SJCRH30 (cell line): Measurements from ENCODE around the gene LATS2. TPM values are rescaled to one million over a fixed set of nuclear protein-coding genes. Genes with fewer than 3 reads are reported as not detected.
"Not testable (repeated sequence)": the region's sequence is repeated elsewhere in the genome, so short reads cannot be mapped to it uniquely, and the experiment has no call there.

Experiments used
- DNase-seq, 2 experiments: peaks; one replicate each; pipeline ENCODE4 v3.0.0-alpha.2; 2015 to 2020
- H3K27ac ChIP-seq: fragments of 250-450 bp; sonication (Bioruptor Pico); 2 replicates; pipeline ENCODE4 v1.5.1; 2020; ENCODE audit warnings: mild to moderate bottlenecking, moderate library complexity
- H3K27me3 ChIP-seq: fragments of 250-450 bp; sonication (Bioruptor Pico); 2 replicates; pipeline ENCODE4 v1.5.1; 2020; ENCODE audit warnings: mild to moderate bottlenecking, moderate library complexity
- H3K36me3 ChIP-seq: fragments of 250-450 bp; sonication (Bioruptor Pico); 2 replicates; pipeline ENCODE4 v1.5.1; 2020; ENCODE audit warnings: mild to moderate bottlenecking, moderate library complexity
- H3K4me1 ChIP-seq: fragments of 250-450 bp; sonication (Bioruptor Pico); 2 replicates; pipeline ENCODE4 v1.5.1; 2020; ENCODE audit warnings: mild to moderate bottlenecking, moderate library complexity
- H3K4me3 ChIP-seq: fragments of 250-450 bp; sonication (Bioruptor Pico); 2 replicates; pipeline ENCODE4 v1.5.1; 2020; ENCODE audit warnings: mild to moderate bottlenecking, moderate library complexity
- H3K9me3 ChIP-seq: fragments of 250-450 bp; sonication (Bioruptor Pico); replicated peaks from 2 replicates; pipeline ENCODE4 v1.5.1; 2020; ENCODE audit warnings: mild to moderate bottlenecking, moderate library complexity
- total RNA-seq: library from RNA; depleted of rRNA; stranded (reverse); fragments of >200 nt; shearing (Covaris generic); gene quantifications from 2 replicates; pipeline ENCODE4 v1.2.3, GENCODE V29; 2014

LATS2 gene
- total RNA-seq, 1 experiment from 2014 or later = 14.9 TPM

DNA sequence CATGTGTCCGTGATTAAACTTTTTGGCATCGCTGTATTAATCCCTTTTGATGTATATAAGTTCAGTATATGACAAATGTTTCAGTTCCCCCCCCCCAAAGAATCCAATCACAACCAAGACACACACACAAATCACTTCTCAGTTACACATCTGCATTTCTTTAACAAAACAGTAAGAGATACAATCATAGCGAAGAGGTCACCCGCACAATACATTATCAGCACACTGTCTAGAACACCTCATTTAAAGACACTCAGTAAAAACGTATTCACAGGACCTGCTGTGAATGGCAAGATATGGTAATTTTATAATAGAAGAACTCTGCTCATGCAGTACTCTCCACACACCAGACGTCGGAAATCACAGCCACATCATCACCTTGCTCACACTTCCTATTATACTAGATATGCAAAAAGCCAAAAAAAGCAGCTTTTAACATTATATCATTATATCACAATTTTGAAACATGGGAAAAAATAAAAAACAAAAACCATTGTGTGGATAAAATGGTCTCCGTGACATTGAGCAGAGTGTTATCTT lies 87.4 kb downstream of the LATS2 start:
- H3K27ac ChIP-seq = no peak overlapping the region
- no peak for DNase-seq
- no peaks in the 10 kb centered on the region for H3K9me3 ChIP-seq
- no peaks in the 10 kb centered on the region for H3K27me3 ChIP-seq
- H3K4me1 ChIP-seq = no peaks in the 10 kb centered on the region
- H3K36me3 ChIP-seq = peaks cover 25% of the 10 kb centered on the region
- H3K4me3 ChIP-seq = no peak overlapping the region

GRCh38 chr13:20972731-20973130 lies 88.7 kb downstream of the LATS2 start:
- no peaks in the 10 kb centered on the region for H3K27me3 ChIP-seq
- no peak for DNase-seq
- no peak overlapping the region for H3K27ac ChIP-seq
- no peaks in the 10 kb centered on the region for H3K9me3 ChIP-seq
- H3K36me3 ChIP-seq = peaks cover 25% of the 10 kb centered on the region
- H3K4me3 ChIP-seq = no peak overlapping the region
- H3K4me1 ChIP-seq = no peaks in the 10 kb centered on the region

DNA sequence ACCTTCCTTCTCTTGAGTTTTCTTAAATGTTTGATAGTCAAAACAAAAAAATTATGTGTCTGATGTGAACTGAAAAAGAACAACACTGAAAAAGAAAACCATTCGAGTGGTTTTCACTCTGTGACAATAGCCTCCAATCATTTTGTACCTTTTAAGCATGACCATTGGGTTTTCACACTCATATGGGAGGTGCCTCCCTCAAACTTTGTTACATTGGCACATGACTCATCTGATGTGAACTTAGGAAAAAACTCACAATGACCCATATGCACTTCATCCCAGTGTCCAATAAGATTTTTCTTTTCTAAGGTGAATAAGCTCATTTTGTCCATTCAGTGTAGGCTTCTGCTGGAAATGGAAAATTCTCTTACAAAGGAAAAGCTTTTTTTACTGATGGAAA lies 92.2 kb downstream of the LATS2 start:
- H3K27ac ChIP-seq = no peak overlapping the region
- H3K27me3 ChIP-seq = no peaks in the 10 kb centered on the region
- no peak overlapping the region for H3K4me3 ChIP-seq
- H3K9me3 ChIP-seq = no peaks in the 10 kb centered on the region
- no peaks in the 10 kb centered on the region for H3K4me1 ChIP-seq
- H3K36me3 ChIP-seq = peaks cover 7% of the 10 kb centered on the region
- DNase-seq = no peak

DNA sequence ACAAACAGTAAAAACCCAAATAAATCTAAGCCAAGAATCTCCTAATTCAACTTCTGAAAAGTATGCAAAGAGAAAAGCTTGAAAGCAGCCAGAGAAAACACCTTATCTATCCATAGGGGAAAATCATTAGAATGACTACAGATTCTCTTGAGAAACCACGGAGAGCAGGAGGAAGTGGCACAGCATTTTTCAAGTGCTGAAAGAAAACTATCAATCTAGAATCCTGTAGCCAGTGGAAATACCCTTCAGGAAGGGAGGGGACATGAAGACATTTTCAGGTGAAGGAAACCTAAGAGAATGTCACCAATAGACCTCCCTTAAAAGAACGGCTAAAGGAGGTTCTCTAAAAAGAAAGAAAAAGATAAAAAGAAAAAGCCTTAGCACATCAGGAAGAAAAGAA lies 92.6 kb downstream of the LATS2 start:
- Histone ChIP-seq H3K9me3 (no peaks in the 10 kb centered on the region), H3K36me3 (peaks cover 4% of the 10 kb centered on the region; the same call in 1 of the 2 replicates), H3K4me1 (no peaks in the 10 kb centered on the region), H3K27ac (no peak overlapping the region), H3K27me3 (no peaks in the 10 kb centered on the region), H3K4me3 (no peak overlapping the region)
- no peak for DNase-seq

DNA sequence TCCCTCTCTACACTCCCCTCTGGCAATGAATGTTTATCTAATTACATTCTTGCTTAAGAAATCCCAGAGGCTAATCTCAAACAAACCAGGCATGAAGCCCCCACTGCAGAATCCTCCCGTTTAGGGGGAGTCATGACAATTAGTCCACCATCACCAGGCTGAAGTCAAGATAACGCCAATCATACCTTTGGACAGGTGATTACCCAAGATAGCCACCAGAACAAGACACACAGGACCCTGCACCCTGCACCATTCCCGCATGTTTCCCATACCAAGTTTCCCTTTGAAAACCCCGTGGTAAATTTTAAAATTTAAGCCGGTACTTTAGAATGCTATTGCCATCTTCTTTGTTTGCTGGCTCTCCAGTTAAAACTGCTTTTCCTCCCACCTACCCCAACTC lies 94.0 kb downstream of the LATS2 start:
- DNase-seq = no peak
- H3K4me3 ChIP-seq = no peak overlapping the region

DNA sequence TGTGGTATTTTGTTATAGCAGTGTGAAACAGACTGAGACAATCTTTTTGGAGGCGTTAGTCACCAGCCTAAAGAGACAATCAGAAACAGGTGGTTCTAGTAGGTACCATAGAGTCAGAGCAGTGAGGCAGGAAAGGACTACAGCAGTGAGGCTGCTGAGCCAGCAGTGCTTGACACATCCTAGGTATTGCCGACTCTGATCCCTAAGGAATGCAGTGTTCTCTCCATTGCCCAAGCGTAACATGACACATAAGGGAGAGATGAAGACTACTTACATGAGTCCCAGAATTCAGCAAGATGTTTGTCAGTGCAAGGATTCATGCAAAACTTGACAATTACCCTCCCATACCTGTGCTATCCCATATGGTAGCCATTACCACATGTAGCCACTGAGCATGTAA lies 96.5 kb downstream of the LATS2 start:
- no peak overlapping the region for H3K4me3 ChIP-seq
- H3K4me1 ChIP-seq = peaks cover 7% of the 10 kb centered on the region; the same call in 1 of the 2 replicates
- no peaks in the 10 kb centered on the region for H3K36me3 ChIP-seq
- no peak for DNase-seq
- H3K27ac ChIP-seq = no peak overlapping the region
- H3K27me3 ChIP-seq = no peaks in the 10 kb centered on the region
- no peaks in the 10 kb centered on the region for H3K9me3 ChIP-seq

More for the DNA sequence above, 94.0 kb downstream of the LATS2 start:
- H3K36me3 ChIP-seq = no peaks in the 10 kb centered on the region
- H3K9me3 ChIP-seq = no peaks in the 10 kb centered on the region
- no peak overlapping the region for H3K27ac ChIP-seq
- H3K4me1 ChIP-seq = no peaks in the 10 kb centered on the region
- no peaks in the 10 kb centered on the region for H3K27me3 ChIP-seq

DNA sequence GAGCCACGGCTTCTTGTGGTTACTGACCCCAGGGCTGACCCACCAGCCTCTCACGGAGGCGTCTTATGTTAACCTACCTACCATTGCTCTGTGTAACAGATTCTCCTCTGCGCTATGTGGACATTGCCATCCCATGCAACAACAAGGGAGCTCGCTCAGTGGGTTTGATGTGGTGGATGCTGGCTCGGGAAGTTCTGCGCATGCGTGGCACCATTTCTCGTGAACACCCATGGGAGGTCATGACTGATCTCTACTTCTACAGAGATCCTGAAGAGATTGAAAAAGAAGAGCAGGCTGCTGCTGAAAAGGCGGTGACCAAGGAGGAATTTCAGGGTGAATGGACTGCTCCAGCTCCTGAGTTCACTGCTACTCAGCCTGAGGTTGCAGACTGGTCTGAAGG lies 99.7 kb downstream of the LATS2 start:
- H3K27me3 ChIP-seq, H3K4me1 ChIP-seq, H3K27ac ChIP-seq, H3K36me3 ChIP-seq, H3K9me3 ChIP-seq: not testable (repeated sequence)
- H3K4me3 ChIP-seq = peak overlapping the region; percentile 19; the same call in 1 of the 2 replicates
- peak; percentile 17 to 27 for DNase-seq

DNA sequence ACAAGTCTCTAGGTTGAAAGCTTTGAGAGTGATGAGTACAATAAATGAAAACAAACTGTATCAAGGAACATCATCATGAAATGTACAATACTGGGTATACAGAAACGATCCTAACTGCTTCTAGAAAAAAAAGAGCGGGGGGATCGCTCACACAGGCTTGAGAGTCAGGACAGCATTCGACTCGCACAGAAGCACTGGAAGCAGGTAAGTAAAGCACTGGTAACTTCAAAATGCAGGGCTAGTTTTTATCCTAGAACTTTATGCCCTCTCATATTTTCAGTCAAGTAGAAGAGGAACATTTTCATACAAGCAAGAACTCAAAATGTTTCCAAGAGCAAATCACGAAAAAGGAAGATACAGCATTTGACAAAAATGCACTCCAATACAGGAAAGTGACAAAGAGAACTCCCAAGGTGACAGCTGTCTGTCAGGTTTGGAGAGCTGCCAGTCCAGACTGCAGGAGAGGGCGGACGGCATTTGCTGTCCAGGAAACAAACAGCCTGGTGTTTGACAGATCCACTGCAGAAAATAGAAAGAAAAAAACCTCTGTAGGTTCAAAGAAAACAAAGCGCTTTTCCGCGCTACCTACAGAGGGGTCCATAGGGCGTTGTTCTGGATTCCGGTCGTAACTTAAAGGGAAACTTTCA lies 100.6 kb downstream of the LATS2 start:
- peak overlapping the region; percentile 17 for H3K4me3 ChIP-seq
- H3K36me3 ChIP-seq = no peaks in the 10 kb centered on the region
- H3K27me3 ChIP-seq = no peaks in the 10 kb centered on the region
- no peaks in the 10 kb centered on the region for H3K9me3 ChIP-seq
- DNase-seq = peak; percentile 20 to 36
- H3K4me1 ChIP-seq = peaks cover 7% of the 10 kb centered on the region; the same call in 1 of the 2 replicates
- H3K27ac ChIP-seq = no peak overlapping the region

DNA sequence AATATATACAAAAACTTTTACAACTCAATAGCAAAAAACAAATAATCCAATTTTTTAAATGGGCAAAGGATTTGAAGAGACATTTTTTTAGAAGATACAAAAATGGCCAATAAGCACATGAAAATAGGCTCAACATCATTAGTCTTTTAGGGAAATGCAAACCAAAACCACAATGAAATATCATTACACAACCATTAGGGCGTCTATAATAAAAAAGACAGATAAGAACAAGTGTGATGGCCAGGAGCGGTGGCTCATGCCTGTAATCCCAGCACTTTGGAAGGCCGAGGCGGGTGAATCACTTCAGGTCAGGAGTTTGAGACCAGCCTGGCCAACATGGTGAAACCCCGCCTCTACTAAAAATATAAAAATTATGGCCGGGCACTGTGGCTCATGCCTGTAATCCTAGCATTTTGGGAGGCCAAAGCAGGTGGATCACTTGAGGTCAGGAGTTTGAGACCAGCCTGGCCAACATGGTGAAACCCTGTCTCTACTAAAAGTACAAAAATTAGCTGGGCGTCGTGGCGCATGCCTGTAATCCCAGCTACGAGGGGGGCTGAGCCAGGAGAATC lies 104.3 kb downstream of the LATS2 start:
- not testable (repeated sequence) for H3K36me3 ChIP-seq, H3K4me3 ChIP-seq, H3K4me1 ChIP-seq, H3K9me3 ChIP-seq, H3K27me3 ChIP-seq, H3K27ac ChIP-seq, DNase-seq

- peaks cover 1% of the 10 kb centered on the region; the same call in 1 of the 2 replicates for H3K4me1 ChIP-seq
- H3K27ac ChIP-seq = no peak overlapping the region
- H3K4me3 ChIP-seq = no peak overlapping the region
- H3K9me3 ChIP-seq = no peaks in the 10 kb centered on the region
- no peak for DNase-seq
- H3K36me3 ChIP-seq = no peaks in the 10 kb centered on the region
- H3K27me3 ChIP-seq = no peaks in the 10 kb centered on the region
These were observed 105.9 kb downstream of the LATS2 start for GRCh38 chr13:20955496-20955895.

GRCh38 chr13:20953245-20953931 lies 108.0 kb downstream of the LATS2 start:
- no peak for DNase-seq
- H3K27ac ChIP-seq = no peak overlapping the region
- no peaks in the 10 kb centered on the region for H3K36me3 ChIP-seq
- H3K4me3 ChIP-seq = no peak overlapping the region
- no peaks in the 10 kb centered on the region for H3K27me3 ChIP-seq
- no peaks in the 10 kb centered on the region for H3K4me1 ChIP-seq
- no peaks in the 10 kb centered on the region for H3K9me3 ChIP-seq

- DNase-seq = no peak
- Histone ChIP-seq H3K27me3 (no peaks in the 10 kb centered on the region), H3K27ac (no peak overlapping the region), H3K36me3 (no peaks in the 10 kb centered on the region), H3K4me1 (no peaks in the 10 kb centered on the region), H3K4me3 (no peak overlapping the region), H3K9me3 (no peaks in the 10 kb centered on the region)
These were observed 108.5 kb downstream of the LATS2 start for GRCh38 chr13:20952838-20953237.

DNA sequence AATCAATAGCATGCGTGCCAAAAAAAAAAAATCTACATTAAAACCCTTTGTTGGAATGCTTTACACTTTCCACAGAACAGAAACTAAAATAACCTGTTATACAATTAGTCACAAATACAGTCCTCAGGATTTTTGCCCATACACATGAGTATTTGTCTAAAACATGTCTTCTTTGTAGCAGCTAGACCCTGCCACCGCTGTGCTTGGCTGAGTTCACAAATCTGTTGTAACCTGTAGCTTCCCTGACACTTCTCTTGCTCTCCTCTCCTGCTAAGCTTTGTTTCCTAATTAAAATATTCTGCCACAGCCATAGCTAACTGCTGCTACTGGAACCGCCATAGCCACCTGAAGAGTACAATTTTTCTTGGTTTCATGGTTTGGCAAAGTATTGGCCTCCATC lies 113.4 kb downstream of the LATS2 start:
- H3K4me3 ChIP-seq, H3K27ac ChIP-seq, H3K27me3 ChIP-seq, DNase-seq, H3K4me1 ChIP-seq, H3K9me3 ChIP-seq, H3K36me3 ChIP-seq: not testable (repeated sequence)

DNA sequence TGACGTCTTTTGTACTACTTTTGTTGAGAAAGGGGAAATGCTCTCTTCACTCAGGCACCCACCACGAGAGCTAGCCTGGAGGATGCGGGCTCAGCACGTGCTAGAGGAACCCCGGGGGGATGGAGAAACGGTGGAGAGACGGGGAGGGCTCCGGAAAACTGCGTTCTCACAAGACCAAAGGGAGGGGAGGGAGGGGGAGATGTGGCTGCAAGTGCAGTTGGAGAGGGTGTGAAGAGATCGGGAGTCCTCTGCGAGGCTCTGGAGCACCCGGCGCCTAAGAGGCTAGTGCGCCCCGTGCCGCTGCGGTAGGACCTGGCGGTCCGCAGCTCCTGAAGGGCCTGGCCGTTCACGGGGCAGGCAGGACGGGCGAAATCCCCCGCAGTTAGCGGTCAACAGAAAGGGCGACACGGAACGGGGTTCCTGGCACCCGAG lies 115.4 kb downstream of the LATS2 start:
- Histone ChIP-seq H3K4me3 (no peak overlapping the region), H3K27me3 (no peaks in the 10 kb centered on the region), H3K27ac (no peak overlapping the region), H3K9me3 (no peaks in the 10 kb centered on the region), H3K4me1 (no peaks in the 10 kb centered on the region), H3K36me3 (no peaks in the 10 kb centered on the region)
- no peak for DNase-seq

GRCh38 chr13:20942938-20943559 lies 118.3 kb downstream of the LATS2 start:
- Histone ChIP-seq H3K9me3 (no peaks in the 10 kb centered on the region), H3K36me3 (no peaks in the 10 kb centered on the region), H3K4me3 (no peak overlapping the region), H3K4me1 (no peaks in the 10 kb centered on the region), H3K27me3 (no peaks in the 10 kb centered on the region; the same call in 1 of the 2 replicates), H3K27ac (no peak overlapping the region)
- DNase-seq = no peak
